GM19455 (cell line): ENCODE results near the gene TOP3A.
"Not testable (repeated sequence)": the region's sequence is repeated elsewhere in the genome, so short reads cannot be mapped to it uniquely, and the experiment has no call there.

Experiments
- ATAC-seq: cut with Tn5 transposase; IDR thresholded peaks from one replicate; pipeline ENCODE4 v1.9.1; 2021; ENCODE audit not compliant: unreplicated experiment

The TOP3A gene

GRCh38 chr17:18314731-18315561, at the start of gene TOP3A, which contains the start of gene SMCR8:
Gene TOP3A (minus strand): TSS chr17:18314994. CDS start chr17:18314778, 216 bp downstream.
Gene SMCR8 (plus strand): TSS chr17:18315293. CDS start chr17:18315790, 497 bp downstream.
- ATAC-seq = peak; percentile 79

GRCh38 chr17:18364166-18364565, 49.4 kb upstream of the TOP3A start:
- ATAC-seq = no peak

- peak; percentile 90 for ATAC-seq
Observed at GRCh38 chr17:18363101-18364049, 48.6 kb upstream of the TOP3A start, which contains the start of gene SHMT1. Gene SHMT1 (minus strand): TSS chr17:18363550. CDS start chr17:18355981, 7,569 bp downstream.

GRCh38 chr17:18362698-18363100, 47.9 kb upstream of the TOP3A start:
- peak; percentile 4 for ATAC-seq

- ATAC-seq = no peak
Observed at GRCh38 chr17:18361837-18362697, 47.3 kb upstream of the TOP3A start.

GRCh38 chr17:18360518-18360917, 45.7 kb upstream of the TOP3A start:
- no peak for ATAC-seq

GRCh38 chr17:18356624-18357023, 41.8 kb upstream of the TOP3A start:
- ATAC-seq = no peak

GRCh38 chr17:18353541-18353940, 38.7 kb upstream of the TOP3A start:
- ATAC-seq = no peak

- ATAC-seq = no peak
Observed at GRCh38 chr17:18344021-18344420, 29.2 kb upstream of the TOP3A start.

- no peak for ATAC-seq
Observed at GRCh38 chr17:18339933-18340332, 25.1 kb upstream of the TOP3A start.

- ATAC-seq = not testable (repeated sequence)
Observed at GRCh38 chr17:18338158-18338557, 23.4 kb upstream of the TOP3A start.

- ATAC-seq = no peak
Observed at GRCh38 chr17:18332909-18333489, 18.2 kb upstream of the TOP3A start.

GRCh38 chr17:18331879-18332278, 17.1 kb upstream of the TOP3A start:
- no peak for ATAC-seq

GRCh38 chr17:18328643-18329204, 13.9 kb upstream of the TOP3A start:
- no peak for ATAC-seq

- ATAC-seq = no peak
Observed at GRCh38 chr17:18327556-18327955, 12.8 kb upstream of the TOP3A start.

GRCh38 chr17:18327093-18327492, 12.3 kb upstream of the TOP3A start:
- ATAC-seq = no peak

- no peak for ATAC-seq
Observed at GRCh38 chr17:18326572-18326971, 11.8 kb upstream of the TOP3A start.

- no peak for ATAC-seq
Observed at GRCh38 chr17:18326039-18326438, 11.2 kb upstream of the TOP3A start.

- ATAC-seq = no peak
Observed at GRCh38 chr17:18324140-18325050, 9.6 kb upstream of the TOP3A start.
